NCI-H510A (cell line): Measurements from ENCODE around the gene RTP1.

Source experiments
- DNase-seq: peaks from one replicate; lab custom pipeline; 2025; lab: John Stamatoyannopoulos, UW

The RTP1 gene

GRCh38 chr3:187242435-187242834, 45.1 kb downstream of the RTP1 start:
- DNase-seq: no peak

GRCh38 chr3:187242900-187243299, 45.6 kb downstream of the RTP1 start:
- no peak for DNase-seq

GRCh38 chr3:187243933-187244524, 46.7 kb downstream of the RTP1 start:
- no peak for DNase-seq

- no peak for DNase-seq
Measured at GRCh38 chr3:187247398-187247797, 50.1 kb downstream of the RTP1 start.
